HEK293T (cell line): ENCODE data around the gene TGM2.

ENCODE experiments used
- NFRKB ChIP-seq: fragments of 450-650 bp; IDR thresholded peaks from 2 replicates; pipeline ENCODE4 v1.6.1; 2016; ENCODE audit warnings: mild to moderate bottlenecking, moderate library complexity
- SP1 ChIP-seq: fragments of 450-650 bp; IDR thresholded peaks from 2 replicates; pipeline ENCODE4 v1.6.1; 2017

- TF ChIP-seq NFRKB: no peak
- TF ChIP-seq SP1: no peak
Observed at GRCh38 chr20:38184101-38184500, 19.0 kb upstream of the TGM2 start.
